HG02852 (cell line): Measurements from ENCODE around the gene GDPD1.
"Not testable (repeated sequence)": the region's sequence is repeated elsewhere in the genome, so short reads cannot be mapped to it uniquely, and the experiment has no call there.

Source experiments
- ATAC-seq: cut with Tn5 transposase; IDR thresholded peaks from one replicate; pipeline ENCODE4 v1.9.1; 2021; ENCODE audit warnings: mild to moderate bottlenecking, moderate library complexity; ENCODE audit not compliant: unreplicated experiment

Gene GDPD1

GRCh38 chr17:59220328-59221158 lies at the start of gene GDPD1:
Gene GDPD1 (plus strand): TSS chr17:59220511. CDS start chr17:59220610, 99 bp downstream.
- ATAC-seq = peak; percentile 94

GRCh38 chr17:59172436-59173004 lies 47.8 kb upstream of the GDPD1 start:
- ATAC-seq = no peak

- no peak for ATAC-seq
Measured at GRCh38 chr17:59174671-59175070, 45.6 kb upstream of the GDPD1 start.

- ATAC-seq = no peak
Measured at GRCh38 chr17:59175076-59175475, 45.2 kb upstream of the GDPD1 start.

GRCh38 chr17:59178266-59178985 lies 41.9 kb upstream of the GDPD1 start:
- no peak for ATAC-seq

- not testable (repeated sequence) for ATAC-seq
Measured at GRCh38 chr17:59179601-59180000, 40.7 kb upstream of the GDPD1 start.

- ATAC-seq = no peak
Measured at GRCh38 chr17:59180626-59181025, 39.7 kb upstream of the GDPD1 start.

- ATAC-seq = no peak
Measured at GRCh38 chr17:59181481-59181880, 38.8 kb upstream of the GDPD1 start.

GRCh38 chr17:59185997-59186396 lies 34.3 kb upstream of the GDPD1 start:
- ATAC-seq = no peak

GRCh38 chr17:59186850-59187249 lies 33.5 kb upstream of the GDPD1 start:
- no peak for ATAC-seq

GRCh38 chr17:59190806-59191205 lies 29.5 kb upstream of the GDPD1 start:
- ATAC-seq = no peak

GRCh38 chr17:59193336-59193862 lies 26.9 kb upstream of the GDPD1 start:
- ATAC-seq = no peak

- ATAC-seq = no peak
Measured at GRCh38 chr17:59199398-59199797, 20.9 kb upstream of the GDPD1 start.

- ATAC-seq = no peak
Measured at GRCh38 chr17:59202320-59202719, 18.0 kb upstream of the GDPD1 start.

GRCh38 chr17:59219370-59219769 lies 941 bp upstream of the GDPD1 start:
- ATAC-seq = no peak

GRCh38 chr17:59219992-59220327 lies 351 bp upstream of the GDPD1 start:
- ATAC-seq = no peak

- ATAC-seq = no peak
Measured at GRCh38 chr17:59221159-59221847, 992 bp downstream of the GDPD1 start.

- ATAC-seq = no peak
Measured at GRCh38 chr17:59223813-59224212, 3.5 kb downstream of the GDPD1 start.

GRCh38 chr17:59228588-59228987 lies 8.3 kb downstream of the GDPD1 start:
- not testable (repeated sequence) for ATAC-seq

- ATAC-seq = no peak
Measured at GRCh38 chr17:59230764-59231163, 10.5 kb downstream of the GDPD1 start.

- ATAC-seq = no peak
Measured at GRCh38 chr17:59234631-59235030, 14.3 kb downstream of the GDPD1 start.
